Measurements from ENCODE around the gene HMHB1.

DNA sequence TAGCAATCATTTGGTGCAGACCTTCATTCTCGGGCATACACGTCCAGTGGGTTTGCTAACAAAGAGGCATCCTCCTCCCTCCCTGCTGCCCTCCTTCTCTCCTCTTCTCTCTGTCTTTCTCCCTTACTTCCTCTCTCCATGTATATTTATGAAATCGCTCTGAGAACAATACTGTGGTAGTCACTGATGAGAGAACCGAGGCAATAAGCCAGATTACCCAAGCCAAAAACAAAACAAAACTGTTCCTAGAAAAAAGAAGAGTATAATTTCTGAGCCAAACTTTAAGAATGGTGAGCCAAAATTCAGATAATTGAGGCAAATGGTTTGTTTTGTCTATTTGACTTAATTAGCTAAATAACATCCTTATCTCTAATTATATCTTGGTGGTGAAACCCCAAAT is 15.8 kb upstream of the HMHB1 start:
- TF ChIP-seq, protein P1, sequence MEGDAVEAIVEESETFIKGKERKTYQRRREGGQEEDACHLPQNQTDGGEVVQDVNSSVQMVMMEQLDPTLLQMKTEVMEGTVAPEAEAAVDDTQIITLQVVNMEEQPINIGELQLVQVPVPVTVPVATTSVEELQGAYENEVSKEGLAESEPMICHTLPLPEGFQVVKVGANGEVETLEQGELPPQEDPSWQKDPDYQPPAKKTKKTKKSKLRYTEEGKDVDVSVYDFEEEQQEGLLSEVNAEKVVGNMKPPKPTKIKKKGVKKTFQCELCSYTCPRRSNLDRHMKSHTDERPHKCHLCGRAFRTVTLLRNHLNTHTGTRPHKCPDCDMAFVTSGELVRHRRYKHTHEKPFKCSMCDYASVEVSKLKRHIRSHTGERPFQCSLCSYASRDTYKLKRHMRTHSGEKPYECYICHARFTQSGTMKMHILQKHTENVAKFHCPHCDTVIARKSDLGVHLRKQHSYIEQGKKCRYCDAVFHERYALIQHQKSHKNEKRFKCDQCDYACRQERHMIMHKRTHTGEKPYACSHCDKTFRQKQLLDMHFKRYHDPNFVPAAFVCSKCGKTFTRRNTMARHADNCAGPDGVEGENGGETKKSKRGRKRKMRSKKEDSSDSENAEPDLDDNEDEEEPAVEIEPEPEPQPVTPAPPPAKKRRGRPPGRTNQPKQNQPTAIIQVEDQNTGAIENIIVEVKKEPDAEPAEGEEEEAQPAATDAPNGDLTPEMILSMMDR (IDR thresholded peaks at IDR 0.05; ENCODE audit: poor library complexity, severe bottlenecking) = no peak
- TF ChIP-seq EZH2 (IDR thresholded peaks at IDR 0.05; ENCODE audit: borderline replicate concordance, insufficient read depth, low read length, poor library complexity, severe bottlenecking) (no peak), RAD21 (conservative IDR thresholded peaks at IDR 0.05) (no peak), MXI1 (conservative IDR thresholded peaks at IDR 0.05; ENCODE audit: poor library complexity, severe bottlenecking) (no peak), POLR2AphosphoS5 (IDR thresholded peaks at IDR 0.05) (no peak), EP300 (conservative IDR thresholded peaks at IDR 0.05; ENCODE audit: poor library complexity, severe bottlenecking) (no peak), SMC3 (conservative IDR thresholded peaks at IDR 0.05; ENCODE audit: poor library complexity) (no peak)
- TF ChIP-seq, protein P2, sequence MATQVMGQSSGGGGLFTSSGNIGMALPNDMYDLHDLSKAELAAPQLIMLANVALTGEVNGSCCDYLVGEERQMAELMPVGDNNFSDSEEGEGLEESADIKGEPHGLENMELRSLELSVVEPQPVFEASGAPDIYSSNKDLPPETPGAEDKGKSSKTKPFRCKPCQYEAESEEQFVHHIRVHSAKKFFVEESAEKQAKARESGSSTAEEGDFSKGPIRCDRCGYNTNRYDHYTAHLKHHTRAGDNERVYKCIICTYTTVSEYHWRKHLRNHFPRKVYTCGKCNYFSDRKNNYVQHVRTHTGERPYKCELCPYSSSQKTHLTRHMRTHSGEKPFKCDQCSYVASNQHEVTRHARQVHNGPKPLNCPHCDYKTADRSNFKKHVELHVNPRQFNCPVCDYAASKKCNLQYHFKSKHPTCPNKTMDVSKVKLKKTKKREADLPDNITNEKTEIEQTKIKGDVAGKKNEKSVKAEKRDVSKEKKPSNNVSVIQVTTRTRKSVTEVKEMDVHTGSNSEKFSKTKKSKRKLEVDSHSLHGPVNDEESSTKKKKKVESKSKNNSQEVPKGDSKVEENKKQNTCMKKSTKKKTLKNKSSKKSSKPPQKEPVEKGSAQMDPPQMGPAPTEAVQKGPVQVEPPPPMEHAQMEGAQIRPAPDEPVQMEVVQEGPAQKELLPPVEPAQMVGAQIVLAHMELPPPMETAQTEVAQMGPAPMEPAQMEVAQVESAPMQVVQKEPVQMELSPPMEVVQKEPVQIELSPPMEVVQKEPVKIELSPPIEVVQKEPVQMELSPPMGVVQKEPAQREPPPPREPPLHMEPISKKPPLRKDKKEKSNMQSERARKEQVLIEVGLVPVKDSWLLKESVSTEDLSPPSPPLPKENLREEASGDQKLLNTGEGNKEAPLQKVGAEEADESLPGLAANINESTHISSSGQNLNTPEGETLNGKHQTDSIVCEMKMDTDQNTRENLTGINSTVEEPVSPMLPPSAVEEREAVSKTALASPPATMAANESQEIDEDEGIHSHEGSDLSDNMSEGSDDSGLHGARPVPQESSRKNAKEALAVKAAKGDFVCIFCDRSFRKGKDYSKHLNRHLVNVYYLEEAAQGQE (IDR thresholded peaks at IDR 0.05; ENCODE audit: borderline replicate concordance) = no peak
